HUES64 (cell line): ENCODE data around the gene ETFA.

Experiments
- H3K27ac ChIP-seq: 2 replicates; pipeline ENCODE4 v1.7.0; 2013; ENCODE audit warnings: low read depth, low read length, inconsistent platforms
- H3K27me3 ChIP-seq: 2 replicates; pipeline ENCODE4 v1.6.1; 2013; ENCODE audit warnings: mild to moderate bottlenecking, low read length; ENCODE audit not compliant: insufficient read depth
- H3K36me3 ChIP-seq: 2 replicates; pipeline ENCODE4 v1.6.1; 2013; ENCODE audit warnings: mild to moderate bottlenecking, low read length; ENCODE audit not compliant: insufficient read depth
- H3K4me1 ChIP-seq: 2 replicates; pipeline ENCODE4 v1.6.1; 2013; ENCODE audit warnings: mild to moderate bottlenecking, low read length, moderate library complexity; ENCODE audit not compliant: insufficient read depth
- H3K4me3 ChIP-seq: 2 replicates; pipeline ENCODE4 v1.5.1; 2013; ENCODE audit warnings: mild to moderate bottlenecking, low read length, moderate library complexity
- H3K9ac ChIP-seq: 2 replicates; pipeline ENCODE4 v1.6.1; 2013; ENCODE audit warnings: mild to moderate bottlenecking, low read depth, low read length
- H3K9me3 ChIP-seq: 2 replicates; pipeline ENCODE4 v1.6.1; 2013; ENCODE audit warnings: low read depth, low read length; ENCODE audit not compliant: insufficient read depth
- WGBS: fragments of 150-250, 120-280 bp; methylation state at CpG from one replicate; pipeline ENCODE4 v1.1.7; 2013; ENCODE audit warnings: missing lambda C conversion rate; 5-methylcytosine and 5-hydroxymethylcytosine counted together

Gene ETFA

GRCh38 chr15:76260246-76260938, 50.9 kb downstream of the ETFA start:
- Histone ChIP-seq H3K9ac (no peak overlapping the region), H3K27me3 (no peaks in the 10 kb centered on the region), H3K27ac (no peak overlapping the region), H3K4me3 (no peak overlapping the region), H3K9me3 (peaks cover 35% of the 10 kb centered on the region), H3K4me1 (no peaks in the 10 kb centered on the region), H3K36me3 (peaks cover 46% of the 10 kb centered on the region)
- WGBS: 96% methylated on average over 12 of the region's 12 CpGs

GRCh38 chr15:76259392-76259791, 51.9 kb downstream of the ETFA start:
- Histone ChIP-seq H3K36me3 (peaks cover 41% of the 10 kb centered on the region), H3K4me3 (no peak overlapping the region)

DNA sequence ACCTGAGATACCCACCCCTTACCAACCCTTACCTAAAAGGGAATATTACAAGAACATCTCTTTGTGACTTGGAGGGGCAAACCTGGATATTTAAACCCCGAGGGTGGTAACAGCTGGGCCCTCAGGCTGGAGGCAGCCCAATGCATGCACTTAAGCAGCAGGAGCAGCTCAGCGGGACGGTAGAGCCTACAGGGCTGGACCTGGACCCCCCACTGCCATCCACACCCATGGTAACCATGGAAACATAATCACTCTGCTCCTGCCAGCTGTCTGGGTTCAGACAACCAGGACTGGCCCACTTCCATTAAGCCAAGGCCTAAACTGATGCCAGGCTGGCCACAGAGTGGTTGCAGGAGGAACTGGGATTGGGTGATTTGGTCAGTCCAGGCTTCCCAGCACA, 52.8 kb downstream of the ETFA start:
- Histone ChIP-seq H3K4me3 (no peak overlapping the region), H3K4me1 (peaks cover 12% of the 10 kb centered on the region), H3K9ac (no peak overlapping the region), H3K27ac (no peak overlapping the region), H3K9me3 (peaks cover 17% of the 10 kb centered on the region), H3K27me3 (no peaks in the 10 kb centered on the region; the same call in 1 of the 2 replicates), H3K36me3 (peaks cover 35% of the 10 kb centered on the region)
- 64% methylated on average over 3 of the region's 3 CpGs for WGBS

More at GRCh38 chr15:76259392-76259791, 51.9 kb downstream of the ETFA start:
- Histone ChIP-seq H3K27ac (no peak overlapping the region), H3K27me3 (no peaks in the 10 kb centered on the region; the same call in 1 of the 2 replicates), H3K9me3 (peaks cover 27% of the 10 kb centered on the region), H3K4me1 (peaks cover 3% of the 10 kb centered on the region; the same call in 1 of the 2 replicates), H3K9ac (no peak overlapping the region)
- 94% methylated on average over 13 of the region's 13 CpGs for WGBS

DNA sequence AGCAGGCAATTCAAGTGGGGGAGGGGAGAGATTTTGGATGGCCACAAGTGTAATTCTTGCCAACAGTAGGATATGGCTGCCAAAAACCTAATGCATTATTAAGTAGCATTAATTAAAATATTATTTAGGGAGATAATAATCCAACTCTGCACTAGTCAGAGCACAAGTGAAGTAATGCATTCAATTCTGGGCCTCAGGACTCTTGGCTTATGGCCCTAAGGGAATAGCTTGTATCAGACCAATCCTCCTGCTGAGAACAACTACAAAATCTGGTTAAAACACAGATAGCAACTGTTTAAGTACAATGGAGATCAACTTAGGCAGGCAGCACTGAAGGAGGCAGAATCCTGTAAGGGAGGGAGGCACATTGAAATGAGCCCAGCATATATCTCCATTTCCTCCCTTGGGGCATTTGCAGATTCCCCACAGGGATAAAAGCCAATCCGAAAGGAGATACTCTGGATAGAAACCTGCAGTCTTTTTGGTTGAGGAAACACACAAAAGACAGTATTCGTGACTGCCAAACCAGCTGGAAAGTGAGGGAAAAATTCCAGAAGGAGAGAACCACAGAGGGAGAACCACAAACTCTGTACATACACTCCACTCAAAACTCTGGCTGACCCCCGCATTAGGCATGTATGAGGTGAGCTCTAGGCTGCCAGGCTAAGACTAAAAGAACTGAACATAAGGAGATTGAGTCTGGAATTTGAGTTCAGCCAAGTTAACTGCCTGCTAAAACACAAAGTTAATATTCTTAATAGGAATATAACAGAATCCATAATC, 57.4 kb downstream of the ETFA start:
- Histone ChIP-seq H3K36me3 (no peaks in the 10 kb centered on the region), H3K4me3 (no peak overlapping the region; the same call in 1 of the 2 replicates), H3K27ac (no peak overlapping the region; the same call in 1 of the 2 replicates), H3K9me3 (no peaks in the 10 kb centered on the region), H3K4me1 (peaks cover 24% of the 10 kb centered on the region), H3K27me3 (no peaks in the 10 kb centered on the region; the same call in 1 of the 2 replicates), H3K9ac (no peak overlapping the region)
- WGBS: 28% methylated on average over 3 of the region's 3 CpGs

DNA sequence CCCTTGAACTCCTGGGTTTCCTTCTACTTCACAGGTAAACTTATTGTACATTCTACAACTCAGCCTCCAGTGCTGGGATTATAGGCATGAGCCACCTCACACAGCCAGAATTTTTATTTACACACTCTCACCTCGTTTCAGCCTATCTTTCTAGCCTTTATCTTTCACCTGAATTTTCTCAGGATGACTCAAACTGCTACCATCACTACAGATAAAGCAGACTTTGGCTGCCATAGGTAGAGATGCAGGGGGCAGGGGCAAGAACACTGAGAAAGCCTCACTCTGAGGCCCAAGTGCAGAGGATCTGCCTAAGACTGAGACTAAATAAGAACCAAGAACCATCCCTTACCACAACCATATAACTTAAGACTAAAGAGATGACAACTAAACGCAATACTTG, 59.0 kb downstream of the ETFA start:
- no peaks in the 10 kb centered on the region for H3K9me3 ChIP-seq
- peaks cover 24% of the 10 kb centered on the region for H3K4me1 ChIP-seq
- WGBS: 88% methylated on average over 2 of the region's 2 CpGs
- H3K4me3 ChIP-seq: no peak overlapping the region
- no peak overlapping the region for H3K9ac ChIP-seq
- no peak overlapping the region for H3K27ac ChIP-seq
- no peaks in the 10 kb centered on the region; the same call in 1 of the 2 replicates for H3K27me3 ChIP-seq
- no peaks in the 10 kb centered on the region for H3K36me3 ChIP-seq

DNA sequence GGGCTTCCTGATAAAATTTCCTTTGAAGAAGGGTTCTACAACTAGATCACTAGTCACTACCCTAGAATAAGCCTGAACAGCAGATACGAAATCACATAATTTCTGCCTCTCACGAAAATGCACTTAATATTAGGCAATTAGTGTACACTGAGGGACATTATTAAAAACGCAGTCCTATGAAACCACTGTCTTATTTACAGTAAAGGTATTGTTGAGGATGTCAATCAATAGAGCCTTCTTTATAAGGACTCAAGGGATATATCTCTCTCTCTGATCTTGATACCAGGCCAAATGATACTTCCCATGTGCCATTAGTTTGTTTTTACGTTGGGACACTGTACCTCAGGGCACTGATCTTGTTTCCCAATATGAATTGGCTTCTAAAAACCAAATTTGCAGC, 59.6 kb downstream of the ETFA start:
- H3K27me3 ChIP-seq: no peaks in the 10 kb centered on the region; the same call in 1 of the 2 replicates
- H3K36me3 ChIP-seq: no peaks in the 10 kb centered on the region
- H3K9me3 ChIP-seq: no peaks in the 10 kb centered on the region
- WGBS: 97% methylated on average over 4 of the region's 4 CpGs
- H3K9ac ChIP-seq: no peak overlapping the region
- H3K4me3 ChIP-seq: no peak overlapping the region
- peaks cover 24% of the 10 kb centered on the region for H3K4me1 ChIP-seq
- no peak overlapping the region for H3K27ac ChIP-seq

DNA sequence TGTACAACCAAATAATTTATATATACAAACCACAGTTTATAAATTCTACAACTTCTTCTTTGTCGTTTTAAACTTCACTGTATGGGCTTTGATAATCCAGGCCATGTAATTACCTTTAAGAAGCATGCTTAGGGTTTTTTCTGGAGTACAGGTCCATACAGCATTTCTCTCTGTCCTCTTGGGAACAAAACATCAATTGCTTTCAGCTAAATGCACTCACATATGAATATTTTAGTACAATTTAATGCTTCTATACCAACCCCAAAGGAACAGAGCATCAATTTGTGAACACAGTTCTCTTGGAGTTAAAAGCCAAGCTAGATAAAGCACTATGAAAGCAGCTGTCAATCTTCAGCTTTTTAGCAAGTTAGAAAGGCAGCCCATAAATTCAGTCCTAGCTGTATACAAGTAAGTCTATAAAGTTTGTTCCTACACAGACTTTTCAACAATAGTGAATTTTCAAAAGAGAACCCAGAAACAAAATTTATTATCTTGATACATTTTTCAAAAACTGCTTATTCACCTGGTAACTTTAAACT, 66.1 kb downstream of the ETFA start:
- H3K36me3 ChIP-seq: peaks cover 6% of the 10 kb centered on the region; the same call in 1 of the 2 replicates
- H3K4me3 ChIP-seq: no peak overlapping the region
- no peaks in the 10 kb centered on the region for H3K4me1 ChIP-seq
- H3K27ac ChIP-seq: no peak overlapping the region
- H3K27me3 ChIP-seq: no peaks in the 10 kb centered on the region
- WGBS: 80% methylated on average over 1 of the region's 1 CpG
- H3K9ac ChIP-seq: no peak overlapping the region
- H3K9me3 ChIP-seq: no peaks in the 10 kb centered on the region

DNA sequence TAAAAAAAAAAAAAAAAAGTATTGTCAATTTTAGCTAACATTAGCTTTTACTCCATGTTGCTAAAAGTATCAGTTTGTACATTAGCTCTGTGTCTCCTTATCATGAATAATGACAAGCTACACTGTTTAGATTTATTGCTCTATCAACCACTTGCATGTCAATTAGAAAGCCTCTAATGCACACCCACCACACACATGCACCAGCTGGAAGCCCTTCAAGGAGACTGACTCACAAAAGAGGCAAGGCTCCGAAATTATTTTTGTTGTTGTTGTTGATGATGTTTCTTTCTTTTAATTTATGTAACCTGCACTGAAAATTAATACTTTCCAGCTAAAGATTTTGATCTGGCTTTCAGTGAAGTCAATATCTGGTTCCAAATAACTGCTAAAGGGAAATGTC, 71.5 kb downstream of the ETFA start:
- no peak overlapping the region for H3K27ac ChIP-seq
- H3K4me3 ChIP-seq: no peak overlapping the region
- peaks cover 6% of the 10 kb centered on the region; the same call in 1 of the 2 replicates for H3K36me3 ChIP-seq
- H3K9ac ChIP-seq: no peak overlapping the region
- H3K9me3 ChIP-seq: no peaks in the 10 kb centered on the region
- peaks cover 4% of the 10 kb centered on the region; the same call in 1 of the 2 replicates for H3K4me1 ChIP-seq
- no peaks in the 10 kb centered on the region for H3K27me3 ChIP-seq
- no CpG with 5 or more reads among the region's 1 CpG for WGBS

DNA sequence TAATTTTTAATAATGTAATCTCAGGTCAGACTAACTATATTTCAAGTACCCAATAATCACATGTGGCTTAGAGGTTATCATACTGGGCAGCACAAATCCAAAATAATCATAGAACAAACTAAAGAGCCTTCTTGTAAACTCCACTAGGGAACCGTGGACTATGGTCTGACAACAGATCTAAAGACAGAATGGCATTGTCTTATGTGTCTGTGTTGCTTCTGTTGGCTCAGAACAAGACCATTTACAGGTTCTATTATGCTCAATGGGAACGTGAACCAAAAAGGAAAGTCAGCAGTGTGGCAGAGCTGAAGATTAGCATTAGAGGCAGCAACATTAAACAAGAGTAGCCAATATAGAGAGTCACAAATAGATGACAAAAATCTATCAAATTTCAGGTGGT, 74.9 kb downstream of the ETFA start:
- no peak overlapping the region for H3K27ac ChIP-seq
- no peaks in the 10 kb centered on the region for H3K36me3 ChIP-seq
- no peak overlapping the region for H3K4me3 ChIP-seq
- no peak overlapping the region for H3K9ac ChIP-seq
- peaks cover 15% of the 10 kb centered on the region for H3K4me1 ChIP-seq
- WGBS: 84% methylated on average over 2 of the region's 2 CpGs
- no peaks in the 10 kb centered on the region for H3K27me3 ChIP-seq
- H3K9me3 ChIP-seq: no peaks in the 10 kb centered on the region

DNA sequence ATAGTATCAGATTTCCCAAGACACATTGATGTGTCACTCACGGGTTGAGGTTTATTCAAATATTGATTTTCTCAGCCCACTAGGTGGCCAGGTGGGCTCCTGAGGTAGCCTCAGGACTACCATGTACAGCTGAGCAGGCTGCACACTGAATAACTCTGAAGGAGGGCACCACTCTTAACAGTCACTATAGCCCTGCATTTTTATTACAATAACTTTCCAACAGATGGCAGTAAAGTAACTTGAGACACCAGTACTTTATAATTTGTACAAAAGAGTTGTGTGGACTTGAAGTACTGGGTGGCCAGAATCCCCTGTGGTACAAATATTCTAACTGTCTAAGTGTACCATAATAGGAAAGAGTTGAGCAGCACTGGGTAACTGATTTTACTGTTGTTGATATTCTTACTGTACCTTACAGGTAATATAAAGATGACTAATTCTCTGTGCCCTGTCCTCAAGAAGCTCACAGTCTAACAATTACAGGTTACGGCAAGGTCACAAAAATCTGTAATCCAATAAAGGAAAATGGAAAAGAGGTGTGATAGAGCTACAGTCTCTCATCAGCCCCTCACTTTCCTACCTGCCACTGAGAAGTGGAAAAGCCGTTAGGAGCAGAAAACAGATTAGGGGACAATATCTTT, 76.0 kb downstream of the ETFA start:
- no peak overlapping the region for H3K9ac ChIP-seq

More for the DNA sequence above, 76.0 kb downstream of the ETFA start:
- H3K9me3 ChIP-seq: no peaks in the 10 kb centered on the region
- peaks cover 7% of the 10 kb centered on the region; the same call in 1 of the 2 replicates for H3K36me3 ChIP-seq
- no peak overlapping the region for H3K27ac ChIP-seq
- no peaks in the 10 kb centered on the region for H3K27me3 ChIP-seq
- no peak overlapping the region for H3K4me3 ChIP-seq
- 65% methylated on average over 2 of the region's 3 CpGs for WGBS
- H3K4me1 ChIP-seq: peaks cover 15% of the 10 kb centered on the region
